ENCODE data around the gene PRDM2. TPM values are rescaled to one million over a fixed set of nuclear protein-coding genes. Genes with fewer than 3 reads are reported as not detected.
"Not testable (repeated sequence)": the region's sequence is repeated elsewhere in the genome, so short reads cannot be mapped to it uniquely, and the experiment has no call there.

The PRDM2 gene
- total RNA-seq, 1 donor from 2014 or later: 88.3 TPM

GRCh38 chr1:13710086-13710485 is 10.1 kb downstream of the PRDM2 start:
- Mint-ChIP-seq H3K27me3 (ENCODE audit: unreplicated experiment) (no peaks in the 10 kb centered on the region), H3K4me3 (ENCODE audit: unreplicated experiment) (no peak overlapping the region), H3K36me3 (ENCODE audit: unreplicated experiment) (no peaks in the 10 kb centered on the region), H3K9me3 (ENCODE audit: unreplicated experiment) (peaks cover 2% of the 10 kb centered on the region), H3K27ac (ENCODE audit: unreplicated experiment) (no peak overlapping the region), H3K4me1 (ENCODE audit: low read depth, unreplicated experiment) (no peaks in the 10 kb centered on the region)
- DNase-seq: no peak
- no peak for TF ChIP-seq CTCF (IDR thresholded peaks at IDR 0.05; ENCODE audit: partially characterized antibody, unreplicated experiment)

DNA sequence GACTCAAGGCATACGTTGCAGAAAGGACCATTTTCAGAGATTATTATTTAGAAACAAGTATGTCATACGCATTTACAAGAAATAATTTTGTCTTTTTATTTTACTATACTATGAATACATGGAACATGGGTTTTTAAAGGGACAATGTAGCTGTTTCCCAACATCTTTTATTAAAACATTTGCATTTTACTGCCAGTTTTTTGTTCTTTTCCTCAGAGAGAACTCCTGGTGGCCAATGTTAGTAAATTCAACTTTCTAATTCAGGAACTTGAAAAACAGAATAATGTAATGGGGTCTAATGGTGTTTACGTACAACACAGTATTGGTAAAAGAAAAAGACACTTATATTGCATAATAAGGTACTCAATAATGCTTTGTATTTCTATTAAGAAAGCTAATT is 14.9 kb downstream of the PRDM2 start:
- H3K36me3 Mint-ChIP-seq (ENCODE audit: unreplicated experiment): no peaks in the 10 kb centered on the region
- TF ChIP-seq CTCF (IDR thresholded peaks at IDR 0.05; ENCODE audit: partially characterized antibody, unreplicated experiment): peak; percentile 67
- H3K9me3 Mint-ChIP-seq (ENCODE audit: unreplicated experiment): peaks cover 2% of the 10 kb centered on the region
- no peaks in the 10 kb centered on the region for H3K4me1 Mint-ChIP-seq (ENCODE audit: low read depth, unreplicated experiment)
- no peak overlapping the region for H3K4me3 Mint-ChIP-seq (ENCODE audit: unreplicated experiment)
- H3K27ac Mint-ChIP-seq (ENCODE audit: unreplicated experiment): no peak overlapping the region
- H3K27me3 Mint-ChIP-seq (ENCODE audit: unreplicated experiment): no peaks in the 10 kb centered on the region
- DNase-seq: no peak

- H3K27me3 Mint-ChIP-seq (ENCODE audit: unreplicated experiment); H3K36me3 Mint-ChIP-seq (ENCODE audit: unreplicated experiment); H3K4me1 Mint-ChIP-seq (ENCODE audit: low read depth, unreplicated experiment); DNase-seq; H3K9me3 Mint-ChIP-seq (ENCODE audit: unreplicated experiment); H3K4me3 Mint-ChIP-seq (ENCODE audit: unreplicated experiment); H3K27ac Mint-ChIP-seq (ENCODE audit: unreplicated experiment): not testable (repeated sequence)
Measured at GRCh38 chr1:13715616-13716287, 15.8 kb downstream of the PRDM2 start.

- peaks cover 2% of the 10 kb centered on the region for H3K27me3 Mint-ChIP-seq (ENCODE audit: unreplicated experiment)
- no peaks in the 10 kb centered on the region for H3K36me3 Mint-ChIP-seq (ENCODE audit: unreplicated experiment)
- H3K4me3 Mint-ChIP-seq (ENCODE audit: unreplicated experiment): no peak overlapping the region
- no peak overlapping the region for H3K27ac Mint-ChIP-seq (ENCODE audit: unreplicated experiment)
- peaks cover 7% of the 10 kb centered on the region for H3K4me1 Mint-ChIP-seq (ENCODE audit: low read depth, unreplicated experiment)
- H3K9me3 Mint-ChIP-seq (ENCODE audit: unreplicated experiment): no peaks in the 10 kb centered on the region
- no peak for DNase-seq
- no peak for TF ChIP-seq CTCF (IDR thresholded peaks at IDR 0.05; ENCODE audit: partially characterized antibody, unreplicated experiment)
Measured at GRCh38 chr1:13722808-13723360, 22.9 kb downstream of the PRDM2 start.

GRCh38 chr1:13723810-13724209 is 23.8 kb downstream of the PRDM2 start:
- no peak for TF ChIP-seq CTCF (IDR thresholded peaks at IDR 0.05; ENCODE audit: partially characterized antibody, unreplicated experiment)
- Mint-ChIP-seq H3K9me3 (ENCODE audit: unreplicated experiment) (no peaks in the 10 kb centered on the region), H3K27ac (ENCODE audit: unreplicated experiment) (no peak overlapping the region), H3K27me3 (ENCODE audit: unreplicated experiment) (peaks cover 2% of the 10 kb centered on the region), H3K4me3 (ENCODE audit: unreplicated experiment) (no peak overlapping the region), H3K4me1 (ENCODE audit: low read depth, unreplicated experiment) (peaks cover 14% of the 10 kb centered on the region), H3K36me3 (ENCODE audit: unreplicated experiment) (no peaks in the 10 kb centered on the region)
- no peak for DNase-seq

Data from glutamatergic neuron (in vitro differentiated cells).